ENCODE data around the gene SPANXN4. TPM values are rescaled to one million over a fixed set of nuclear protein-coding genes. Genes with fewer than 3 reads are reported as not detected.

SPANXN4 gene
- total RNA-seq, 1 donor from 2014 or later, result not detected

GRCh38 chrX:142998447-142999198, 27.1 kb upstream of the SPANXN4 start:
- no peak overlapping the region for H3K4me3 Mint-ChIP-seq (ENCODE audit: unreplicated experiment)
- no peaks in the 10 kb centered on the region for H3K4me1 Mint-ChIP-seq (ENCODE audit: unreplicated experiment)
- TF ChIP-seq CTCF (IDR thresholded peaks at IDR 0.05), result no peak
- peaks cover 68% of the 10 kb centered on the region for H3K9me3 Mint-ChIP-seq (ENCODE audit: unreplicated experiment)
- no peak overlapping the region for H3K27ac Mint-ChIP-seq (ENCODE audit: unreplicated experiment)
- no peak for DNase-seq (ENCODE audit: extremely low spot score, unreplicated experiment)
- H3K27me3 Mint-ChIP-seq (ENCODE audit: unreplicated experiment), result no peaks in the 10 kb centered on the region
- no peaks in the 10 kb centered on the region for H3K36me3 Mint-ChIP-seq (ENCODE audit: unreplicated experiment)

- no peak for TF ChIP-seq CTCF (IDR thresholded peaks at IDR 0.05)
- no peak for DNase-seq (ENCODE audit: extremely low spot score, unreplicated experiment)
- H3K4me1 Mint-ChIP-seq (ENCODE audit: unreplicated experiment), result no peaks in the 10 kb centered on the region
- H3K36me3 Mint-ChIP-seq (ENCODE audit: unreplicated experiment), result no peaks in the 10 kb centered on the region
- no peaks in the 10 kb centered on the region for H3K27me3 Mint-ChIP-seq (ENCODE audit: unreplicated experiment)
- peaks cover 63% of the 10 kb centered on the region for H3K9me3 Mint-ChIP-seq (ENCODE audit: unreplicated experiment)
- no peak overlapping the region for H3K4me3 Mint-ChIP-seq (ENCODE audit: unreplicated experiment)
- no peak overlapping the region for H3K27ac Mint-ChIP-seq (ENCODE audit: unreplicated experiment)
These were observed 26.5 kb upstream of the SPANXN4 start for GRCh38 chrX:142999199-142999701.

GRCh38 chrX:143002206-143002605, 23.5 kb upstream of the SPANXN4 start:
- H3K27me3 Mint-ChIP-seq (ENCODE audit: unreplicated experiment), result no peaks in the 10 kb centered on the region
- no peak overlapping the region for H3K4me3 Mint-ChIP-seq (ENCODE audit: unreplicated experiment)
- no peaks in the 10 kb centered on the region for H3K4me1 Mint-ChIP-seq (ENCODE audit: unreplicated experiment)
- DNase-seq (ENCODE audit: extremely low spot score, unreplicated experiment), result no peak
- H3K36me3 Mint-ChIP-seq (ENCODE audit: unreplicated experiment), result no peaks in the 10 kb centered on the region
- H3K27ac Mint-ChIP-seq (ENCODE audit: unreplicated experiment), result no peak overlapping the region
- TF ChIP-seq CTCF (IDR thresholded peaks at IDR 0.05), result no peak
- peaks cover 58% of the 10 kb centered on the region for H3K9me3 Mint-ChIP-seq (ENCODE audit: unreplicated experiment)

- H3K27ac Mint-ChIP-seq (ENCODE audit: unreplicated experiment), result no peak overlapping the region
- no peak for DNase-seq (ENCODE audit: extremely low spot score, unreplicated experiment)
- no peak for TF ChIP-seq CTCF (IDR thresholded peaks at IDR 0.05)
- no peaks in the 10 kb centered on the region for H3K27me3 Mint-ChIP-seq (ENCODE audit: unreplicated experiment)
- H3K9me3 Mint-ChIP-seq (ENCODE audit: unreplicated experiment), result peaks cover 59% of the 10 kb centered on the region
- H3K36me3 Mint-ChIP-seq (ENCODE audit: unreplicated experiment), result no peaks in the 10 kb centered on the region
- H3K4me3 Mint-ChIP-seq (ENCODE audit: unreplicated experiment), result no peak overlapping the region
- no peaks in the 10 kb centered on the region for H3K4me1 Mint-ChIP-seq (ENCODE audit: unreplicated experiment)
These were observed 8.5 kb upstream of the SPANXN4 start for GRCh38 chrX:143017272-143017671.

- no peaks in the 10 kb centered on the region for H3K36me3 Mint-ChIP-seq (ENCODE audit: unreplicated experiment)
- no peaks in the 10 kb centered on the region for H3K4me1 Mint-ChIP-seq (ENCODE audit: unreplicated experiment)
- TF ChIP-seq CTCF (IDR thresholded peaks at IDR 0.05), result no peak
- peaks cover 26% of the 10 kb centered on the region for H3K9me3 Mint-ChIP-seq (ENCODE audit: unreplicated experiment)
- no peak overlapping the region for H3K4me3 Mint-ChIP-seq (ENCODE audit: unreplicated experiment)
- H3K27ac Mint-ChIP-seq (ENCODE audit: unreplicated experiment), result no peak overlapping the region
- no peaks in the 10 kb centered on the region for H3K27me3 Mint-ChIP-seq (ENCODE audit: unreplicated experiment)
- DNase-seq (ENCODE audit: extremely low spot score, unreplicated experiment), result no peak
These were observed 1.5 kb downstream of the SPANXN4 start for GRCh38 chrX:143027275-143027674.

All from osteocyte (in vitro differentiated cells).